Neural cell (in vitro differentiated cells): ENCODE data around the gene TMPRSS3. TPM values are rescaled to one million over a fixed set of nuclear protein-coding genes. Genes with fewer than 3 reads are reported as not detected.

Source experiments
- H2AFZ ChIP-seq: fragments of 200-600, 300-800 bp; sonication (generic), shearing (Covaris generic); 2 replicates; pipeline ENCODE4 v1.6.0; 2014; ENCODE audit warnings: low read depth, mild to moderate bottlenecking, antibody characterized with exemption, low read length, moderate library complexity
- H3F3A ChIP-seq: fragments of 200-600 bp; shearing (Covaris generic); 2 replicates; pipeline ENCODE4 v1.6.1; 2016; ENCODE audit warnings: mild to moderate bottlenecking, moderate library complexity, mixed read lengths, antibody characterized with exemption, low read length; ENCODE audit not compliant: insufficient read depth, poor library complexity, severe bottlenecking
- H3K27ac ChIP-seq: fragments of 200-600, 300-800 bp; sonication (generic), shearing (Covaris generic); 2 replicates; pipeline ENCODE4 v1.5.1; 2014; ENCODE audit warnings: mild to moderate bottlenecking, low read length, moderate library complexity
- H3K27me3 ChIP-seq: fragments of 300-800, 200-600 bp; sonication (generic), shearing (Covaris generic); 2 replicates; pipeline ENCODE4 v1.6.0; 2014; ENCODE audit warnings: mild to moderate bottlenecking, low read depth, low read length, moderate library complexity; ENCODE audit not compliant: insufficient read depth
- H3K36me3 ChIP-seq: fragments of 300-800, 200-600 bp; sonication (generic), shearing (Covaris generic); 2 replicates; pipeline ENCODE4 v1.5.1; 2014; ENCODE audit warnings: mild to moderate bottlenecking, antibody characterized with exemption, low read length, moderate library complexity; ENCODE audit not compliant: insufficient read depth
- H3K4me2 ChIP-seq: fragments of 300-800, 200-600 bp; sonication (generic), shearing (Covaris generic); 2 replicates; pipeline ENCODE4 v1.6.0; 2014; ENCODE audit warnings: mild to moderate bottlenecking, low read length
- H3K4me3 ChIP-seq: fragments of 300-800, 200-600 bp; sonication (generic), shearing (Covaris generic); 2 replicates; pipeline ENCODE4 v1.5.1; 2014; ENCODE audit warnings: mild to moderate bottlenecking, low read length, moderate library complexity
- H3K79me2 ChIP-seq: fragments of 200-600 bp; shearing (Covaris generic); replicated peaks from 2 replicates; pipeline ENCODE4 v1.6.0; 2014; ENCODE audit warnings: mild to moderate bottlenecking, low read length, moderate library complexity; ENCODE audit not compliant: insufficient read depth
- H3K9ac ChIP-seq: fragments of 300-800, 200-600 bp; sonication (generic), shearing (Covaris generic); 2 replicates; pipeline ENCODE4 v1.6.1; 2016; ENCODE audit warnings: mild to moderate bottlenecking, low read length, mixed read lengths
- H3K9me2 ChIP-seq: fragments of 200-600 bp; shearing (Covaris generic); 2 replicates; pipeline ENCODE4 v1.6.1; 2016; ENCODE audit warnings: mild to moderate bottlenecking, low read length, mixed read lengths; ENCODE audit not compliant: insufficient read depth
- H3K9me3 ChIP-seq: fragments of 200-600, 300-800 bp; sonication (generic), shearing (Covaris generic); 2 replicates; pipeline ENCODE4 v1.6.1; 2016; ENCODE audit warnings: mild to moderate bottlenecking, mixed run types, low read length, moderate library complexity, mixed read lengths
- H4K20me1 ChIP-seq: fragments of 200-600 bp; shearing (Covaris generic); 2 replicates; pipeline ENCODE4 v1.6.1; 2016; ENCODE audit warnings: mild to moderate bottlenecking, mixed run types; ENCODE audit not compliant: insufficient read depth
- CTCF ChIP-seq: fragments of 450-650 bp; IDR thresholded peaks from 2 replicates; pipeline ENCODE4 v1.5.1; 2014; ENCODE audit warnings: antibody characterized with exemption, mild to moderate bottlenecking, moderate library complexity; ENCODE audit not compliant: poor library complexity, severe bottlenecking
- EP300 ChIP-seq: fragments of 450-650 bp; conservative IDR thresholded peaks from 2 replicates; pipeline ENCODE4 v1.6.1; 2014; ENCODE audit warnings: antibody characterized with exemption, mild to moderate bottlenecking, moderate library complexity; ENCODE audit not compliant: poor library complexity, severe bottlenecking
- EZH2 ChIP-seq: fragments of 200-600, 300-800 bp; shearing (Covaris generic), sonication (generic); IDR thresholded peaks from 2 replicates; pipeline ENCODE4 v1.6.1; 2014; ENCODE audit warnings: antibody characterized with exemption, low read length, borderline replicate concordance, mild to moderate bottlenecking; ENCODE audit not compliant: insufficient read depth, poor library complexity, severe bottlenecking
- MXI1 ChIP-seq: fragments of 450-650 bp; conservative IDR thresholded peaks from 2 replicates; pipeline ENCODE4 v1.6.1; 2014; ENCODE audit warnings: antibody characterized with exemption, mild to moderate bottlenecking; ENCODE audit not compliant: poor library complexity, severe bottlenecking
- POLR2AphosphoS5 ChIP-seq: IDR thresholded peaks from 2 replicates; pipeline ENCODE4 v1.6.1; 2012
- RAD21 ChIP-seq: fragments of 450-650 bp; conservative IDR thresholded peaks from 2 replicates; pipeline ENCODE4 v1.6.1; 2014; ENCODE audit warnings: antibody characterized with exemption, mild to moderate bottlenecking, moderate library complexity
- REST ChIP-seq: IDR thresholded peaks from 2 replicates; pipeline ENCODE4 v1.6.1; 2012; ENCODE audit warnings: borderline replicate concordance
- SMC3 ChIP-seq: fragments of 450-650 bp; conservative IDR thresholded peaks from 2 replicates; pipeline ENCODE4 v1.6.1; 2014; ENCODE audit warnings: antibody characterized with exemption, mild to moderate bottlenecking, moderate library complexity; ENCODE audit not compliant: poor library complexity
- TAF1 ChIP-seq: IDR thresholded peaks from 2 replicates; pipeline ENCODE4 v1.6.1; 2012; ENCODE audit warnings: low read depth
- polyA plus RNA-seq: library from polyadenylated mRNA; depleted of rRNA; stranded (reverse); fragments of >200 nt; gene quantifications from 2 replicates; pipeline ENCODE4 v1.2.3, GENCODE V29; 2014

Gene TMPRSS3
- polyA plus RNA-seq, 1 donor from 2014 or later, result 0.12 TPM

GRCh38 chr21:42386034-42386591 is 9.7 kb downstream of the TMPRSS3 start:
- Histone ChIP-seq H3K9me3 (no peaks in the 10 kb centered on the region), H3K27me3 (no peaks in the 10 kb centered on the region), H3K36me3 (no peaks in the 10 kb centered on the region), H3K4me2 (no peak overlapping the region), H4K20me1 (no peaks in the 10 kb centered on the region), H3K9me2 (no peaks in the 10 kb centered on the region), H2AFZ (no peak overlapping the region), H3K27ac (no peak overlapping the region), H3K9ac (no peak overlapping the region), H3K79me2 (no peaks in the 10 kb centered on the region), H3K4me3 (no peak overlapping the region), H3F3A (no peaks in the 10 kb centered on the region)
- TF ChIP-seq RAD21, result no peak
- no peak for TF ChIP-seq TAF1
- no peak for TF ChIP-seq CTCF

DNA sequence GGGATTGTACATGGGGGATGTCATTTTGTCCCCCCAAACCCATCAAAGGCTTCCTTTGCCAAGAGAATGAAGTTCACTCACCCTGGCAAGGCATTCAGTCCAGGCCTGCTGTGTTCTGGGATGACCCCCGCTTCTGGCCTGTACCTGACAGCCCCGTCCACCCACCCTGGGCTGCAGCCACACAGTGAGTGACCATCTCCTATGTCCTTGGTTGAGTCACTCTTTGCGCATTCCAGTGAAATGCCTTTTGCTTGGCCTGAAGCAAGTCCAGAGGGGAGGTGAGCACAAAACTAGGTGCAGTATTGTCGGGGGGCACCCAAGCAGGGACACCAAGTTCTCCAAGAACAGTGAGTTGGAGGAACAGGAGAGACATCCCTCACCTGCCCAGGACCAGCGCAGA is 10.2 kb downstream of the TMPRSS3 start:
- H3K9me3 ChIP-seq, result no peaks in the 10 kb centered on the region
- no peaks in the 10 kb centered on the region for H3K79me2 ChIP-seq
- no peak for TF ChIP-seq EP300
- TF ChIP-seq RAD21, result no peak
- no peak for TF ChIP-seq CTCF
- TF ChIP-seq POLR2AphosphoS5, result no peak
- no peak for TF ChIP-seq MXI1
- no peak for TF ChIP-seq REST
- TF ChIP-seq SMC3, result no peak
- no peak for TF ChIP-seq TAF1
- TF ChIP-seq EZH2, result no peak
- no peaks in the 10 kb centered on the region for H3K9me2 ChIP-seq
- no peak overlapping the region for H3K4me2 ChIP-seq
- no peaks in the 10 kb centered on the region for H3K36me3 ChIP-seq
- H2AFZ ChIP-seq, result no peak overlapping the region
- H3K4me3 ChIP-seq, result no peak overlapping the region
- no peaks in the 10 kb centered on the region for H3F3A ChIP-seq
- H4K20me1 ChIP-seq, result no peaks in the 10 kb centered on the region
- no peaks in the 10 kb centered on the region for H3K27me3 ChIP-seq
- H3K9ac ChIP-seq, result no peak overlapping the region
- H3K27ac ChIP-seq, result no peak overlapping the region
